Suprapubic skin (tissue), 4 donors: ENCODE measurements around the gene NSD1. TPM values are rescaled to one million over a fixed set of nuclear protein-coding genes. Genes with fewer than 3 reads are reported as not detected.

Experiments used
- DNase-seq, 2 donors: peaks; one replicate each; pipeline ENCODE4 v3.0.0-alpha.2; 2019; ENCODE audit warnings: low spot score in 2 of 2
- H3K27ac ChIP-seq: fragments of 200-600 bp; sonication (generic); one replicate; pipeline ENCODE4 v1.5.1; 2019
- H3K27me3 ChIP-seq: fragments of 200-600 bp; sonication (generic); one replicate; pipeline ENCODE4 v1.5.1; 2019
- H3K36me3 ChIP-seq: fragments of 200-600 bp; sonication (generic); one replicate; pipeline ENCODE4 v1.5.1; 2019
- H3K4me1 ChIP-seq: fragments of 200-600 bp; sonication (generic); one replicate; pipeline ENCODE4 v1.5.1; 2019
- H3K4me3 ChIP-seq: fragments of 200-600 bp; sonication (generic); one replicate; pipeline ENCODE4 v1.5.1; 2019; ENCODE audit warnings: mild to moderate bottlenecking
- H3K9me3 ChIP-seq: fragments of 200-600 bp; sonication (generic); one replicate; pipeline ENCODE4 v1.5.1; 2019
- CTCF ChIP-seq, 2 donors: fragments of 200-600 bp in 1 of 2; fragments of 450-650 bp in 1 of 2; sonication (generic) in 1 of 2; IDR thresholded peaks; one replicate each; pipeline ENCODE4 v1.5.1; 2016 to 2019; ENCODE audit warnings: antibody characterized with exemption in 2 of 2, mild to moderate bottlenecking in 1 of 2, moderate library complexity in 1 of 2
- EP300 ChIP-seq: sonication (generic); formaldehyde crosslinking; IDR thresholded peaks from one replicate; pipeline ENCODE4 v1.6.1; 2017; ENCODE audit warnings: antibody characterized with exemption
- POLR2A ChIP-seq, 2 donors: fragments of 450-650 bp; IDR thresholded peaks; one replicate each; pipeline ENCODE4 v1.6.1; 2017; ENCODE audit warnings: antibody characterized with exemption in 2 of 2, mild to moderate bottlenecking in 2 of 2, moderate library complexity in 2 of 2
- POLR2AphosphoS5 ChIP-seq, 3 donors: sonication (generic); formaldehyde crosslinking; IDR thresholded peaks; one replicate each; pipeline ENCODE4 v1.6.1; 2017; ENCODE audit warnings: antibody characterized with exemption in 3 of 3
- WGBS: methylation state at CpG from one replicate; pipeline ENCODE4 v1.1.5; 2018; 5-methylcytosine and 5-hydroxymethylcytosine counted together
- total RNA-seq, 4 donors: library from RNA; depleted of rRNA; stranded (reverse); fragments of >200 nt; gene quantifications; one replicate each; pipeline ENCODE4 v1.1.0, GENCODE V29; 2016

NSD1 gene
- total RNA-seq, 4 donors from 2014 or later, result 36.0 to 67.9 (median 51.3) TPM

- H3K9me3 ChIP-seq, result no peaks in the 10 kb centered on the region
- no peak overlapping the region for H3K4me3 ChIP-seq
- H3K4me1 ChIP-seq, result peaks cover 12% of the 10 kb centered on the region
- no peak for TF ChIP-seq EP300
- TF ChIP-seq CTCF (IDR thresholded peaks at IDR 0.05), result no peak
- TF ChIP-seq POLR2A (IDR thresholded peaks at IDR 0.05), result no peak
- no peak for TF ChIP-seq POLR2AphosphoS5 (IDR thresholded peaks at IDR 0.05)
- no peak overlapping the region for H3K27ac ChIP-seq
- no peak for DNase-seq
- H3K36me3 ChIP-seq, result peaks cover 15% of the 10 kb centered on the region
- WGBS, result 64% methylated on average over 4 of the region's 4 CpGs
- H3K27me3 ChIP-seq, result no peaks in the 10 kb centered on the region
These were observed 98.8 kb downstream of the NSD1 start for GRCh38 chr5:177232358-177232757.

- TF ChIP-seq CTCF (IDR thresholded peaks at IDR 0.05) (no peak), POLR2AphosphoS5 (IDR thresholded peaks at IDR 0.05) (no peak), EP300 (no peak), POLR2A (IDR thresholded peaks at IDR 0.05) (no peak)
- peaks cover 18% of the 10 kb centered on the region for H3K36me3 ChIP-seq
- H3K27ac ChIP-seq, result no peak overlapping the region
- DNase-seq, result no peak
- H3K9me3 ChIP-seq, result no peaks in the 10 kb centered on the region
- peaks cover 12% of the 10 kb centered on the region for H3K4me1 ChIP-seq
- 57% methylated on average over 1 of the region's 1 CpG for WGBS
- H3K27me3 ChIP-seq, result no peaks in the 10 kb centered on the region
- no peak overlapping the region for H3K4me3 ChIP-seq
These were observed 99.2 kb downstream of the NSD1 start for GRCh38 chr5:177232761-177233160.

DNA sequence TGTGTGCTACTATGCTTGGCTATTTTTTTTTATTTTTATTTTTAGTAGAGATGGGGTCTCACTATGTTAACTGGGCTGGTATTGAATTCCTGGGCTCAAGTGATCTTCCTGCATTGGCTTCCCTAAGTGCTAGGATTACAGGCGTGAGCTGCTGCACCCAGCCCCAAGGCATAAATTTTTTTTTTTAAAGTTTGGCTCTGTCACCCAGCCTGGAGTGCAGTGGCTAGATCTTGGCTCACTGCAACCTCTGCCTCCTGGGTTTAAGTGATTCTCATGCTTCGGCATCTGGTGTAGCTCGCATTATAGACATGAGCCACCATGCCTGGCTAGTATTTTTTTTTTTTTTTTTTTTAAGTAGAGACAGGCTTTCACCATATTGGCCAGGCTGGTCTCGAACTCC is 99.6 kb downstream of the NSD1 start:
- H3K4me1 ChIP-seq, result peaks cover 12% of the 10 kb centered on the region
- no peaks in the 10 kb centered on the region for H3K9me3 ChIP-seq
- peaks cover 23% of the 10 kb centered on the region for H3K36me3 ChIP-seq
- no peak for DNase-seq
- H3K27me3 ChIP-seq, result no peaks in the 10 kb centered on the region
- H3K27ac ChIP-seq, result no peak overlapping the region
- 43% methylated on average over 4 of the region's 4 CpGs for WGBS
- TF ChIP-seq CTCF (IDR thresholded peaks at IDR 0.05) (no peak), EP300 (no peak), POLR2AphosphoS5 (IDR thresholded peaks at IDR 0.05) (no peak), POLR2A (IDR thresholded peaks at IDR 0.05) (no peak)
- H3K4me3 ChIP-seq, result no peak overlapping the region

DNA sequence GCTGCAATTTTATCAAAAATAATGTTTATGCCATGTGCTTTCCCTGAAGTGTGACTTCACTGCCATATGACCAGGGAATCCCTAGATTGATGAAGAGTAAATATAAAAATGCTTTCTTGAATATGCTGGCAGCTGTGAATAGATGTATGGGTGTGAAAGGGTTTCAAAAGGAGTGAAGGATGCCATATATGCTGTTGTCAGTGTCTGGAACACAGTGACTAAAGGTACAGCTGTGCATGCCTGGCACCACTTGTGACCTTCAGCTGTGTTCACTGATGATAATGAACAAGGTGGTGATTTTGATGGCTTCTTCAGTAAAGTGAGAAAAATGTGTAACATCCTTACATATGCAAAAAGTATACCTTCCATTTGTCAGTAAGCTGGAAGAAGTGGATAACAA is 100.2 kb downstream of the NSD1 start:
- peaks cover 12% of the 10 kb centered on the region for H3K4me1 ChIP-seq
- no peak for DNase-seq
- H3K4me3 ChIP-seq, result no peak overlapping the region
- H3K9me3 ChIP-seq, result no peaks in the 10 kb centered on the region
- peaks cover 29% of the 10 kb centered on the region for H3K36me3 ChIP-seq
- TF ChIP-seq EP300, result no peak
- TF ChIP-seq POLR2A (IDR thresholded peaks at IDR 0.05), result no peak
- TF ChIP-seq CTCF (IDR thresholded peaks at IDR 0.05), result no peak
- no peak overlapping the region for H3K27ac ChIP-seq
- no peaks in the 10 kb centered on the region for H3K27me3 ChIP-seq

DNA sequence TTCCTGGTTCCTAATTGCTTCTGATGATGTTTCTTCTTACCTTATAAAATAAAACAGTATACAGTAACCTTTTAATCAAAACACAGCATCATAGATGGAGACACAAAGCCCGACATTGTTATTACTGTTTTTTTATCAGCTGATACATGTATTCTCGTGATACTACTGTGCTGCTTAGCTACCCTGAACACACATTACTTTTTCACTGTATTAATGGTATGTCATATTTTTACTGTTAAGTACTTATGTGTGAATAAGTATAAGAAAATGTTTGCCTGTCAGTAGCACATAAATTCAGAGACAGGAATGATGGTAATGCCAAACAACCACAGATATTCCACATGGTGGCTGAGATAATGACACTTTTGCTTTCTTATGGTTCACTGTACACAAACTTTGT is 101.3 kb downstream of the NSD1 start:
- no peak overlapping the region for H3K4me3 ChIP-seq
- H3K36me3 ChIP-seq, result peaks cover 39% of the 10 kb centered on the region
- TF ChIP-seq POLR2A (IDR thresholded peaks at IDR 0.05) (no peak), POLR2AphosphoS5 (IDR thresholded peaks at IDR 0.05) (no peak), CTCF (IDR thresholded peaks at IDR 0.05) (no peak), EP300 (no peak)
- H3K27me3 ChIP-seq, result no peaks in the 10 kb centered on the region
- H3K4me1 ChIP-seq, result peaks cover 12% of the 10 kb centered on the region
- WGBS, result 86% methylated on average over 2 of the region's 2 CpGs
- no peak overlapping the region for H3K27ac ChIP-seq
- no peaks in the 10 kb centered on the region for H3K9me3 ChIP-seq
- DNase-seq, result no peak
